Calu3 (cell line): Measurements from ENCODE around the gene PREX1. TPM values are rescaled to one million over a fixed set of nuclear protein-coding genes. Genes with fewer than 3 reads are reported as not detected.
A peak's percentile ranks its signal among the peaks of the same experiment; 100 is the strongest.

Experiments used
- BruUV-seq: library from RNA; stranded (reverse); fragments of 400-500 nt; replicated peaks from 2 replicates; lab custom pipeline; 2021; lab: Mats Ljungman, UMichigan
- CTCF ChIA-PET: fragments of 300-600 bp; sonication (Branson Sonifier 250); formaldehyde crosslinking; loops from one replicate; lab custom pipeline; 2022; ENCODE audit warnings: antibody characterized with exemption; lab: Charles Lee
- DNase-seq: peaks from one replicate; pipeline ENCODE4 v3.0.0; 2022
- H3K27ac Mint-ChIP-seq: one replicate; pipeline ENCODE4 v1.8.0; 2022; ENCODE audit warnings: mixed read lengths; ENCODE audit not compliant: unreplicated experiment
- H3K27me3 Mint-ChIP-seq: one replicate; pipeline ENCODE4 v1.8.0; 2022; ENCODE audit warnings: mixed read lengths; ENCODE audit not compliant: unreplicated experiment
- H3K36me3 Mint-ChIP-seq: one replicate; pipeline ENCODE4 v1.8.0; 2022; ENCODE audit warnings: mild to moderate bottlenecking, moderate library complexity, mixed read lengths; ENCODE audit not compliant: insufficient read depth, unreplicated experiment
- H3K4me1 Mint-ChIP-seq: one replicate; pipeline ENCODE4 v1.8.0; 2022; ENCODE audit warnings: mild to moderate bottlenecking, low read depth, mixed read lengths; ENCODE audit not compliant: unreplicated experiment
- H3K4me3 Mint-ChIP-seq: one replicate; pipeline ENCODE4 v1.8.0; 2022; ENCODE audit warnings: mild to moderate bottlenecking, low read depth, moderate library complexity, mixed read lengths; ENCODE audit not compliant: unreplicated experiment
- H3K9me3 Mint-ChIP-seq: one replicate; pipeline ENCODE4 v1.8.0; 2022; ENCODE audit warnings: low read depth, mixed read lengths; ENCODE audit not compliant: unreplicated experiment
- intact Hi-C: fragments of 100-400 bp; cut with micrococcal nuclease; formaldehyde crosslinking; loops from one replicate; pipeline ENCODE4 v1.10.0; 2022; ENCODE audit not compliant: unreplicated experiment
- total RNA-seq: library from RNA; stranded (reverse); gene quantifications from 2 replicates; pipeline ENCODE4 v1.2.3, GENCODE V29; 2022
- TF ChIP-seq, protein P1 (sequence below): fragments of 200-600 bp; IDR thresholded peaks from one replicate; pipeline ENCODE4 v1.8.0; 2022; ENCODE audit warnings: antibody characterized with exemption; ENCODE audit not compliant: unreplicated experiment

PREX1 gene
- total RNA-seq, 1 experiment from 2014 or later, result 0.31 TPM

DNA sequence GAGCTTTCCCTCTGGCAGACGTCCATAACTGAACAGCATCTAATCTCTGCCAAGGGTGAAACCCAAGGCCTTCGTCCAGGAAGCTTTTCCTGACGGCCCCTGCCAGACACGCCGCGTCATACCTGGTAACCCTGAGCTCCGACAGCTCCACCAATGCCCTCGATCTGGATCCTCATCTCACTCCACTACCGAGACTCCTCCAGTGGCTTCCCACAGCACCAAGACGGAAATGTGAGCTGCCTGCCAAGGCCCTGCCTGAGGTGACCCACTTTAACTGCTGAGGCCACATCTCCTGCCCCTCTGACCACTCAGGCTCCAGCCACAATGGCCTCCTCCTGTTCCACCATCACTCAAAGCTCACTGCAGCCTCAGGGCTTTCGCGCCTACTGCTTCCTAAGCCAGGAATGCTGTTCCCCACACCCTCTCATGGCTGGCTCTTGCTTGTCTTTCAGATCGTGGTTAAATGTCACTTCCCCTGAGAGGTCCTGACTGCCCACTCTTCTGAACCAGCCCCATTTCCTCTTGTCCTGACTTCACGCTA lies 143.2 kb downstream of the PREX1 start:
- Mint-ChIP-seq H3K27me3 (peaks cover 39% of the 10 kb centered on the region), H3K9me3 (no peaks in the 10 kb centered on the region), H3K27ac (no peak overlapping the region), H3K4me1 (peaks cover 7% of the 10 kb centered on the region), H3K36me3 (no peaks in the 10 kb centered on the region), H3K4me3 (no peak overlapping the region)
- BruUV-seq, result no TSS peak
- intact Hi-C loops, result no loop called here
- CTCF ChIA-PET, result interaction anchor here (0.6 to 1.7 kb wide), 2 partner anchors 13 to 125 kb away, joined by 3 to 7 read pairs; no protein-coding TSS in a partner anchor
- DNase-seq, result no peak
- TF ChIP-seq, protein P1, sequence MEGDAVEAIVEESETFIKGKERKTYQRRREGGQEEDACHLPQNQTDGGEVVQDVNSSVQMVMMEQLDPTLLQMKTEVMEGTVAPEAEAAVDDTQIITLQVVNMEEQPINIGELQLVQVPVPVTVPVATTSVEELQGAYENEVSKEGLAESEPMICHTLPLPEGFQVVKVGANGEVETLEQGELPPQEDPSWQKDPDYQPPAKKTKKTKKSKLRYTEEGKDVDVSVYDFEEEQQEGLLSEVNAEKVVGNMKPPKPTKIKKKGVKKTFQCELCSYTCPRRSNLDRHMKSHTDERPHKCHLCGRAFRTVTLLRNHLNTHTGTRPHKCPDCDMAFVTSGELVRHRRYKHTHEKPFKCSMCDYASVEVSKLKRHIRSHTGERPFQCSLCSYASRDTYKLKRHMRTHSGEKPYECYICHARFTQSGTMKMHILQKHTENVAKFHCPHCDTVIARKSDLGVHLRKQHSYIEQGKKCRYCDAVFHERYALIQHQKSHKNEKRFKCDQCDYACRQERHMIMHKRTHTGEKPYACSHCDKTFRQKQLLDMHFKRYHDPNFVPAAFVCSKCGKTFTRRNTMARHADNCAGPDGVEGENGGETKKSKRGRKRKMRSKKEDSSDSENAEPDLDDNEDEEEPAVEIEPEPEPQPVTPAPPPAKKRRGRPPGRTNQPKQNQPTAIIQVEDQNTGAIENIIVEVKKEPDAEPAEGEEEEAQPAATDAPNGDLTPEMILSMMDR, result no peak

DNA sequence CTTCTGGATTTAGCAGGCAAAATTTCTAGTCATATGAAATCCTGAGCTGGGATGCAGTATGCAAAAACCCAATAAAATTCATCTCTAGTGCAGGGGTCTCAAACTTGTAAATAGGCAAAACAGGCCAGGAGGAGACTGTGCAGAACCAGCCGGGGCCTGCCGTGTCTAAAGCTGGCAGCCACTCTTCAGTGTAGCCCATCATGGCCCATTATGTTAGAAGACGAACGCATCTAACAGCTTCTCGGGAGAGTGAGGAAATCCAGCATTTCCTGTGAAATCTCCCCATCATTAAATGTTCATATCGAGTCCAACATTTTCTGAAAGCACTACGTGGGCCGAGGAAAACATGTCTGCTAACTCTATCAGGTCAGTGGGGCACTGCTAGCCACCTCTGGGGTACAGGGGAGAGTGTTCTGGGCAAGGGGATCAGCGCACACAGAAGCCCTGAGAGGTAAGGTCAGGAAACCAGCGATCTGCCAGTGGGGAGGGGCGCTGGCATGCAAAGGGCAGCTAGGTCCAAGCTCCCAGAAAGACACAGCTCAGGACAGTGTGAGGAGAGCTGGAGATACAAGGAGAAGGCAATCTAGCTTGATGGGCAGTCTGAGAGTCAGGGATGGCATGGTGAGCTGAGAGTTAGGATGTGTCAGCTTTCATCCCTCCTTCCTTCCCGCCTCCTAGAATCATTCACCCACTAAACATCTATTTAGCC lies 144.2 kb downstream of the PREX1 start:
- Mint-ChIP-seq H3K4me1 (peaks cover 7% of the 10 kb centered on the region), H3K9me3 (no peaks in the 10 kb centered on the region), H3K4me3 (no peak overlapping the region), H3K36me3 (no peaks in the 10 kb centered on the region), H3K27me3 (peaks cover 34% of the 10 kb centered on the region), H3K27ac (no peak overlapping the region)
- intact Hi-C loops, result no loop called here
- no TSS peak for BruUV-seq
- DNase-seq, result no peak
- CTCF ChIA-PET, result interaction anchor here (1.7 to 2.0 kb wide), 2 partner anchors 13 to 26 kb away, joined by 7 to 15 read pairs; no protein-coding TSS in a partner anchor
- TF ChIP-seq, protein P1, result no peak

DNA sequence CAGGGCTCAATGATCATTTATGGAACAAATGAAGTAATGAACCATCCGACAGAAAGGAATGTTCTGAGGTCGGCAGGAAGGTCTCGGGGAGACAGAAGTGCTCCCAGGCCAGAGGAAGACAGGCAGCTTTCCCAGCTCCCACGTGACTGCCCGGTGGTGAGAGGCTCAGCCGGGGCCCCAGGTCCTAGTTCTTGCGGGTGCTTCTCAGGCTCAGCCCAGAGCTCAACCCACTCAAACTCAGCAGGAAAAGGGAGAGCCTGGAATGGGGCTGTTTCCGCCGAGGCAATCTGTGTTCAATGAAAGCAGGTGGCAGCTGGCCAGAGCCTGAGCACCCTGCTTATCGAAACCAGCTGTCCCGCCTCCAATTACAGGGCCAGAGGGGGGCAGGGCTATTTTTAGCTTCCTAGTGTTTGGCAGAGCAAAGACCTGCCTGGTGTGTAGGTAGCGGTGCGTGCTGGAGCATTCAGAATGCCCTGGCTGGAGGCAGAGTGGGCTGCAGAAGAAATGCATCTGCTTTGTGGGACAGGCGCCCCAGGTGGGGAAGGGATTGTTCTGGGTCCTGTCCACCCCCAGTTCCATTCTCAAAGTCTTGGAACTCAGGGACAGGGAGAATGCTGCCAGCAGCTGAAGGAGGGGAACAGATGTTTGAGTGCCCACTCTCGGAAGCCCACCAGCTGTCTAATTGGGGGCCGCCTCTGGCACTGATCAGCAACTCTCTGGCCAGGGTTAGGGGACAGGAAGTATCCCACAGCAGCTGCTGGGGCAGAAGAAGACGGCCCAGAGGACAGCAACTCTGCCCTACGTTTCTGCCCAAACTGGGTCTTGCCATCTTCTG lies 145.1 kb downstream of the PREX1 start:
- intact Hi-C loops, result no loop called here
- no TSS peak for BruUV-seq
- H3K36me3 Mint-ChIP-seq, result no peaks in the 10 kb centered on the region
- H3K9me3 Mint-ChIP-seq, result no peaks in the 10 kb centered on the region
- TF ChIP-seq, protein P1, result no peak
- no peak overlapping the region for H3K27ac Mint-ChIP-seq
- CTCF ChIA-PET, result interaction anchor here (0.9 to 2.0 kb wide), 4 partner anchors 9 to 38 kb away, joined by 3 to 15 read pairs (median 4); no protein-coding TSS in a partner anchor
- peak; percentile 84 for DNase-seq
- no peak overlapping the region for H3K4me3 Mint-ChIP-seq
- H3K4me1 Mint-ChIP-seq, result peaks cover 7% of the 10 kb centered on the region
- H3K27me3 Mint-ChIP-seq, result peaks cover 30% of the 10 kb centered on the region

DNA sequence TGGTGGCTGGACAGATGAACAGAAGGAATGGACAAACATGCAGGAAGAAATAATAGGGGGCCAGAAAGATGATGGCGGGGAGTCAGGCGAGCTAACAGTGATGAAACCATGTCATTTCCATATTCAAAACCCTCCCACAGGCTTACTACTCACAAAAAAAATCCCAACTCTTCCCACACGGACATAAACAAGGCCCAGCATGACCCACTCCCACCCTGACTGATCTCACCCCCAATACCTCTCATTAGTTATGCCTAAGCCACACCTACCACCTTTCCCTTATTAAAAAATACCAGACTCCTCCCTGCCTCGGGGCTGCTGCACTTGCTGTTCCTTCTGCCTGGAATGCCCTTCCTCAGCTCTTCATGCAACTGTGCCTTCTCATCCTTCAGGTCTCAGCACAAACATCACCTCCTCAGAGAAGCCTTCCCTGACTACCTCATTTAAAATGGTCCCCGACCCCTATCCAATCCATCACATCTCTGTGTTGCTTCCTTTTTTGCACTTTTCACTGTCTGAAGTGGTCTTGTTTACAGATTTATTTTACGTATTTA lies 145.8 kb downstream of the PREX1 start:
- H3K27me3 Mint-ChIP-seq, result peaks cover 22% of the 10 kb centered on the region
- no peaks in the 10 kb centered on the region for H3K36me3 Mint-ChIP-seq
- CTCF ChIA-PET, result interaction anchor here (0.6 to 2.0 kb wide), 5 partner anchors 9 to 474 kb away, joined by 3 to 15 read pairs (median 3); no protein-coding TSS in a partner anchor
- DNase-seq, result no peak
- TF ChIP-seq, protein P1, result no peak
- intact Hi-C loops, result no loop called here
- H3K4me1 Mint-ChIP-seq, result peaks cover 4% of the 10 kb centered on the region
- H3K9me3 Mint-ChIP-seq, result no peaks in the 10 kb centered on the region
- no TSS peak for BruUV-seq
- H3K27ac Mint-ChIP-seq, result no peak overlapping the region
- H3K4me3 Mint-ChIP-seq, result no peak overlapping the region
